ENCODE results near the gene FOSL1. TPM values are rescaled to one million over a fixed set of nuclear protein-coding genes. Genes with fewer than 3 reads are reported as not detected.
A peak's percentile ranks its signal among the peaks of the same experiment; 100 is the strongest.

The FOSL1 gene
- total RNA-seq, 1 experiment from 2014 or later, result 20.5 TPM

- TF ChIP-seq, protein P1, sequence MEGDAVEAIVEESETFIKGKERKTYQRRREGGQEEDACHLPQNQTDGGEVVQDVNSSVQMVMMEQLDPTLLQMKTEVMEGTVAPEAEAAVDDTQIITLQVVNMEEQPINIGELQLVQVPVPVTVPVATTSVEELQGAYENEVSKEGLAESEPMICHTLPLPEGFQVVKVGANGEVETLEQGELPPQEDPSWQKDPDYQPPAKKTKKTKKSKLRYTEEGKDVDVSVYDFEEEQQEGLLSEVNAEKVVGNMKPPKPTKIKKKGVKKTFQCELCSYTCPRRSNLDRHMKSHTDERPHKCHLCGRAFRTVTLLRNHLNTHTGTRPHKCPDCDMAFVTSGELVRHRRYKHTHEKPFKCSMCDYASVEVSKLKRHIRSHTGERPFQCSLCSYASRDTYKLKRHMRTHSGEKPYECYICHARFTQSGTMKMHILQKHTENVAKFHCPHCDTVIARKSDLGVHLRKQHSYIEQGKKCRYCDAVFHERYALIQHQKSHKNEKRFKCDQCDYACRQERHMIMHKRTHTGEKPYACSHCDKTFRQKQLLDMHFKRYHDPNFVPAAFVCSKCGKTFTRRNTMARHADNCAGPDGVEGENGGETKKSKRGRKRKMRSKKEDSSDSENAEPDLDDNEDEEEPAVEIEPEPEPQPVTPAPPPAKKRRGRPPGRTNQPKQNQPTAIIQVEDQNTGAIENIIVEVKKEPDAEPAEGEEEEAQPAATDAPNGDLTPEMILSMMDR (IDR thresholded peaks at IDR 0.05), result no peak
- TF ChIP-seq ZNF232 (CRISPR knock-in tag; IDR thresholded peaks at IDR 0.05), result no peak; the same call in 1 of the 2 replicates
- 0 out of 2 replicates have a peak, but pooled peaks have one; percentile 32 for TF ChIP-seq EMX1 (CRISPR knock-in tag; IDR thresholded peaks at IDR 0.05)
- TF ChIP-seq NR1H2 (CRISPR knock-in tag; IDR thresholded peaks at IDR 0.05), result no peak
- TF ChIP-seq, protein P2, sequence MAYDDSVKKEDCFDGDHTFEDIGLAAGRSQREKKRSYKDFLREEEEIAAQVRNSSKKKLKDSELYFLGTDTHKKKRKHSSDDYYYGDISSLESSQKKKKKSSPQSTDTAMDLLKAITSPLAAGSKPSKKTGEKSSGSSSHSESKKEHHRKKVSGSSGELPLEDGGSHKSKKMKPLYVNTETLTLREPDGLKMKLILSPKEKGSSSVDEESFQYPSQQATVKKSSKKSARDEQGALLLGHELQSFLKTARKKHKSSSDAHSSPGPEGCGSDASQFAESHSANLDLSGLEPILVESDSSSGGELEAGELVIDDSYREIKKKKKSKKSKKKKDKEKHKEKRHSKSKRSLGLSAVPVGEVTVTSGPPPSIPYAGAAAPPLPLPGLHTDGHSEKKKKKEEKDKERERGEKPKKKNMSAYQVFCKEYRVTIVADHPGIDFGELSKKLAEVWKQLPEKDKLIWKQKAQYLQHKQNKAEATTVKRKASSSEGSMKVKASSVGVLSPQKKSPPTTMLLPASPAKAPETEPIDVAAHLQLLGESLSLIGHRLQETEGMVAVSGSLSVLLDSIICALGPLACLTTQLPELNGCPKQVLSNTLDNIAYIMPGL (CRISPR knock-in tag; IDR thresholded peaks at IDR 0.05), result 0 out of 2 replicates have a peak, but pooled peaks have one; percentile 4
- TF ChIP-seq NR3C1 (CRISPR knock-in tag; conservative IDR thresholded peaks at IDR 0.05; ENCODE audit: low read depth), result no peak
- TF ChIP-seq NFE2L1 (CRISPR knock-in tag; IDR thresholded peaks at IDR 0.05), result no peak
- TF ChIP-seq TCF7 (CRISPR knock-in tag; IDR thresholded peaks at IDR 0.05; ENCODE audit: low read depth), result 0 out of 2 replicates have a peak, but pooled peaks have one; percentile 61
- TF ChIP-seq SP1 (CRISPR knock-in tag; conservative IDR thresholded peaks at IDR 0.05), result 0 out of 2 replicates have a peak, but pooled peaks have one; percentile 54
- no peak for TF ChIP-seq RORB (CRISPR knock-in tag; IDR thresholded peaks at IDR 0.05)
- no peak for TF ChIP-seq HMGA2 (CRISPR knock-in tag; IDR thresholded peaks at IDR 0.05)
- no peak for TF ChIP-seq IRF2 (CRISPR knock-in tag; IDR thresholded peaks at IDR 0.05; ENCODE audit: borderline replicate concordance, low read depth)
- no peak for TF ChIP-seq NFYB (CRISPR knock-in tag; conservative IDR thresholded peaks at IDR 0.05; ENCODE audit: low read depth)
- peak; percentile 61; the same call in 1 of the 2 replicates for TF ChIP-seq KAT7 (CRISPR knock-in tag; IDR thresholded peaks at IDR 0.05; ENCODE audit: borderline replicate concordance)
- no peak for TF ChIP-seq SMAD3 (CRISPR knock-in tag; IDR thresholded peaks at IDR 0.05; ENCODE audit: borderline replicate concordance)
- no peak for TF ChIP-seq ZNF532 (CRISPR knock-in tag; IDR thresholded peaks at IDR 0.05; ENCODE audit: borderline replicate concordance)
- TF ChIP-seq GTF2I (CRISPR knock-in tag; conservative IDR thresholded peaks at IDR 0.05), result no peak
- no peak for TF ChIP-seq NR2C2 (CRISPR knock-in tag; IDR thresholded peaks at IDR 0.05)
These were observed 43.3 kb downstream of the FOSL1 start (continued) for GRCh38 chr11:65856689-65857499.

DNA sequence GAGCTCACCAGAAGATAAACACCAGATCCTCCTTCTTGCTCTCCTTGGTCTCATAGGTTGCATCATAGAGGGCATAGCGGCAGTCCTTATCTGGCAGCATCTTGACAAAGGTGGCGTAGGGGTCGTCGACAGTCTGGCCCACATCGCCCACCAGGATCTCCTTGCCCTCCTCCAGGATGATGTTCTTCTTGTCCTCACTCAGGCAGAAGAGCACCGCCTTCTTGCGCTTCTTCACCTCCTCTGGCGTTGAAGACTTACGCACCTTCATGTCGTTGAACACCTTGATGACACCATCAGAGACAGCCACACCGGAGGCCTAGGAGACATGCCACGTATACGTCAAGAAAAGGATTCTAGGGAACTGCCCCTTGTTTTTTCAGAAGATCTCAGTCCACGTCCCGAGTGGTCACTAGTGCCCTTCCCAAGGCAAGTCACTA lies 44.2 kb downstream of the FOSL1 start:
- Mint-ChIP-seq H3K4me3 (peak overlapping the region; percentile 91), H3K27me3 (ENCODE audit: low read depth) (no peaks in the 10 kb centered on the region), H3K27ac (peak overlapping the region; percentile 88), H3K9me3 (peaks cover 6% of the 10 kb centered on the region; the same call in 1 of the 2 replicates), H3K4me1 (peaks cover 13% of the 10 kb centered on the region), H3K36me3 (peaks cover 53% of the 10 kb centered on the region)
- DNase-seq (ENCODE audit: low spot score) (no peak), ATAC-seq (no peak)
- CTCF ChIA-PET, result no interaction called here
- POLR2A ChIA-PET, result no interaction called here
- TF ChIP-seq, protein P3, sequence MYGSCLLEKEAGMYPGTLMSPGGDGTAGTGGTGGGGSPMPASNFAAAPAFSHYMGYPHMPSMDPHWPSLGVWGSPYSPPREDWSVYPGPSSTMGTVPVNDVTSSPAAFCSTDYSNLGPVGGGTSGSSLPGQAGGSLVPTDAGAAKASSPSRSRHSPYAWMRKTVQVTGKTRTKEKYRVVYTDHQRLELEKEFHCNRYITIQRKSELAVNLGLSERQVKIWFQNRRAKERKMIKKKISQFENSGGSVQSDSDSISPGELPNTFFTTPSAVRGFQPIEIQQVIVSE (CRISPR knock-in tag; IDR thresholded peaks at IDR 0.05; ENCODE audit: borderline replicate concordance), result no peak
- TF ChIP-seq SP1 (CRISPR knock-in tag; conservative IDR thresholded peaks at IDR 0.05) (no peak), ZSCAN18 (CRISPR knock-in tag; IDR thresholded peaks at IDR 0.05) (no peak), KAT7 (CRISPR knock-in tag; IDR thresholded peaks at IDR 0.05; ENCODE audit: borderline replicate concordance) (no peak), IRF1 (CRISPR knock-in tag; IDR thresholded peaks at IDR 0.05) (no peak)
- TF ChIP-seq, protein P4, sequence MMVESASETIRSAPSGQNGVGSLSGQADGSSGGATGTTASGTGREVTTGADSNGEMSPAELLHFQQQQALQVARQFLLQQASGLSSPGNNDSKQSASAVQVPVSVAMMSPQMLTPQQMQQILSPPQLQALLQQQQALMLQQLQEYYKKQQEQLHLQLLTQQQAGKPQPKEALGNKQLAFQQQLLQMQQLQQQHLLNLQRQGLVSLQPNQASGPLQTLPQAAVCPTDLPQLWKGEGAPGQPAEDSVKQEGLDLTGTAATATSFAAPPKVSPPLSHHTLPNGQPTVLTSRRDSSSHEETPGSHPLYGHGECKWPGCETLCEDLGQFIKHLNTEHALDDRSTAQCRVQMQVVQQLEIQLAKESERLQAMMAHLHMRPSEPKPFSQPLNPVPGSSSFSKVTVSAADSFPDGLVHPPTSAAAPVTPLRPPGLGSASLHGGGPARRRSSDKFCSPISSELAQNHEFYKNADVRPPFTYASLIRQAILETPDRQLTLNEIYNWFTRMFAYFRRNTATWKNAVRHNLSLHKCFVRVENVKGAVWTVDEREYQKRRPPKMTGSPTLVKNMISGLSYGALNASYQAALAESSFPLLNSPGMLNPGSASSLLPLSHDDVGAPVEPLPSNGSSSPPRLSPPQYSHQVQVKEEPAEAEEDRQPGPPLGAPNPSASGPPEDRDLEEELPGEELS (CRISPR knock-in tag; IDR thresholded peaks at IDR 0.05), result no peak
